Umbilical cord (tissue), 2 donors: ENCODE measurements around the gene IRF2. TPM values are rescaled to one million over a fixed set of nuclear protein-coding genes. Genes with fewer than 3 reads are reported as not detected.
A peak's percentile ranks its signal among the peaks of the same experiment; 100 is the strongest.

Experiments used
- DNase-seq: peaks from one replicate; pipeline ENCODE4 v3.0.0-alpha.2; 2015; ENCODE audit warnings: low spot score
- total RNA-seq: library from RNA; depleted of rRNA; stranded (reverse); fragments of >200 nt; gene quantifications from one replicate; pipeline ENCODE4 v1.2.3, GENCODE V29; 2014; ENCODE audit warnings: low replicate concordance; ENCODE audit not compliant: insufficient read depth

Gene IRF2
- total RNA-seq = 12.0 TPM

GRCh38 chr4:184474263-184475095, at the start of gene IRF2:
TSS of gene IRF2 (minus strand) at chr4:184474550. CDS start at chr4:184429064, 45,486 bp downstream.
- peak; percentile 98 for DNase-seq

- no peak for DNase-seq
Observed at GRCh38 chr4:184515606-184516005, 41.3 kb upstream of the IRF2 start.

GRCh38 chr4:184514121-184514988, 40.0 kb upstream of the IRF2 start:
- DNase-seq = peak; percentile 78

GRCh38 chr4:184513802-184514120, 39.4 kb upstream of the IRF2 start:
- DNase-seq = no peak

- no peak for DNase-seq
Observed at GRCh38 chr4:184511156-184511555, 36.8 kb upstream of the IRF2 start.

GRCh38 chr4:184510401-184510800, 36.1 kb upstream of the IRF2 start:
- no peak for DNase-seq

GRCh38 chr4:184506527-184507121, 32.3 kb upstream of the IRF2 start:
- DNase-seq = peak; percentile 6

GRCh38 chr4:184504385-184504784, 30.0 kb upstream of the IRF2 start:
- no peak for DNase-seq

- DNase-seq = peak; percentile 12
Observed at GRCh38 chr4:184503869-184504300, 29.5 kb upstream of the IRF2 start.

GRCh38 chr4:184500748-184501589, 26.6 kb upstream of the IRF2 start:
- DNase-seq = no peak

GRCh38 chr4:184499996-184500395, 25.6 kb upstream of the IRF2 start:
- no peak for DNase-seq

- DNase-seq = no peak
Observed at GRCh38 chr4:184498598-184498997, 24.2 kb upstream of the IRF2 start.

GRCh38 chr4:184489771-184490170, 15.4 kb upstream of the IRF2 start:
- DNase-seq = no peak

- no peak for DNase-seq
Observed at GRCh38 chr4:184487503-184487902, 13.2 kb upstream of the IRF2 start.

GRCh38 chr4:184485279-184485678, 10.9 kb upstream of the IRF2 start:
- no peak for DNase-seq

- no peak for DNase-seq
Observed at GRCh38 chr4:184481544-184481943, 7.2 kb upstream of the IRF2 start.

- DNase-seq = no peak
Observed at GRCh38 chr4:184479516-184479950, 5.2 kb upstream of the IRF2 start.

GRCh38 chr4:184477201-184477999, 3.0 kb upstream of the IRF2 start:
- no peak for DNase-seq

- no peak for DNase-seq
Observed at GRCh38 chr4:184476695-184477094, 2.3 kb upstream of the IRF2 start.

- DNase-seq = no peak
Observed at GRCh38 chr4:184475498-184475897, 1.1 kb upstream of the IRF2 start.
